Body of pancreas (tissue), 4 donors: ENCODE data around the gene MYOM1. TPM values are rescaled to one million over a fixed set of nuclear protein-coding genes. Genes with fewer than 3 reads are reported as not detected.

Experiments used
- ATAC-seq: fragments of 150-250 bp; one replicate; pipeline ENCODE4 v1.9.1; 2016
- DNase-seq, 4 donors: peaks; one replicate each; pipeline ENCODE4 v3.0.0-alpha.2; 2019
- H3K27ac ChIP-seq, 4 donors: fragments of 200-600 bp; sonication (generic); 1 replicate in 3 of 4; 2 replicates in 1 of 4; pipeline versions ENCODE4 v1.5.1 to v1.6.1; 2016 to 2019; ENCODE audit warnings: mild to moderate bottlenecking in 1 of 4, mixed read lengths in 1 of 4, moderate library complexity in 1 of 4
- H3K27me3 ChIP-seq, 2 donors: fragments of 200-600 bp; sonication (generic); one replicate each; pipeline ENCODE4 v1.6.0; 2016; ENCODE audit warnings: mild to moderate bottlenecking in 1 of 2
- H3K36me3 ChIP-seq, 2 donors: fragments of 200-600 bp; sonication (generic); replicated peaks in 1 of 2; 2 replicates each; pipeline ENCODE4 v1.5.1; 2016; ENCODE audit warnings: low read depth in 2 of 2; ENCODE audit not compliant: insufficient read depth in 1 of 2
- H3K4me1 ChIP-seq: fragments of 200-600 bp; sonication (generic); one replicate; pipeline ENCODE4 v1.6.0; 2016
- H3K4me3 ChIP-seq, 2 donors: fragments of 200-600 bp; sonication (generic); 1 replicate in 1 of 2; 2 replicates in 1 of 2; pipeline ENCODE4 v1.5.1; 2016 to 2019
- H3K9me3 ChIP-seq, 3 donors: fragments of 200-600 bp; sonication (generic); 1 replicate in 2 of 3; 2 replicates in 1 of 3; pipeline ENCODE4 v1.5.1; 2016
- POLR2A ChIP-seq, 3 donors: fragments of 450-650 bp; IDR thresholded peaks; one replicate each; pipeline ENCODE4 v1.6.1; 2016; ENCODE audit warnings: antibody characterized with exemption in 3 of 3, mild to moderate bottlenecking in 2 of 3
- WGBS, 2 donors: methylation state at CpG; one replicate each; pipeline ENCODE4 v1.1.5; 2017; 5-methylcytosine and 5-hydroxymethylcytosine counted together
- intact Hi-C: fragments of 100-400 bp; cut with DNase I; formaldehyde crosslinking; loops from one replicate; pipeline ENCODE4 v1.15.1; 2023
- total RNA-seq, 2 donors: library from RNA; depleted of rRNA; stranded (reverse); fragments of >200 nt; gene quantifications; one replicate each; pipeline ENCODE4 v1.1.0, GENCODE V29; 2016
- TF ChIP-seq, protein P1 (sequence below), 7 experiments: fragments of 450-650 bp in 4 of 7; fragments of 200-600 bp in 3 of 7; sonication (generic) in 3 of 7; IDR thresholded peaks; one replicate each; pipeline ENCODE4 v1.5.1; 2016 to 2019; ENCODE audit warnings: antibody characterized with exemption in 7 of 7

MYOM1 gene
- total RNA-seq, 2 donors from 2014 or later: 10.9 to 21.8 TPM

DNA sequence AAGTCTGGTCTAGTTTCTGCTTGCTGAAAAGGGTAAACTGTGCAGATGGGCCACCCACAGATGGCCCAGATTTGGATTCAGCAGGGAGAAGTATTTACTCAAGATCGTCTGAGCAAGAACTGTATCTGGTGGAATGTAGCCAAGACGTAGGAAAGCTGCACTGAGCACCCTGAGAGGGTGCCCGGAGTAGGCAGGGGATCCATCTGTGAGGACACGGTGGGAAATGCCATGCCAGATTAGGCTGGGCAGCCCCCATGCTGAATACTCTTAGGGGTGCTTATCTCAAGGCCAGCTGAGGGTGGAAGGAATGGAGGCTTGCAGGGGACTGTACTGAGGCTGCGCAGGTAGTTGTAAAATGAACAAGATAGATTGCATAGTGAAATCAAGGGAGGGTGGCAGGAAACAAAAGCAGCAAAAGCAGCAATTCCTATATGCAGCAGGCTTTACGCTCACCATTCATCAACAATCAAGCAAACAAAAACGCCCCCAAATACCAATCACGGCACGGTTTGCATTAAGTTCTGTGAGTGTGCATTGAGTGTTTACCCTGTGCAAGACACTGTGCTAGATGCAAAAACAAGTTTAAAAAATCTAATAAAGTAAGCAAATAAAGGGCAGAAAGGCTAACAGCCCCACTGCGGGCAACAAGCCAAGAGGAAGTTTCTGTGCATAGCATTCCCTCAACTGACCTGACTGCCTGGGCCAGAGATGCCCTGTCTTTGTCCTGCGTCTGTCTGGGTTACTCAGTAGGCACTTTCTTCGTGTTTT, 174.7 kb downstream of the MYOM1 start:
- intact Hi-C loops: no loop called here
- DNase-seq (peak; percentile 73 to 87 (median 82)), ATAC-seq (peak; percentile 85)
- peak overlapping the region in 3 of 4 donors; percentile 44 to 77 (median 76) for H3K27ac ChIP-seq
- H3K9me3 ChIP-seq: no peaks in the 10 kb centered on the region
- WGBS, 2 donors: 8 to 15% methylated on average over 12 of the region's 12 CpGs
- H3K4me1 ChIP-seq: peaks cover 14% of the 10 kb centered on the region
- H3K4me3 ChIP-seq: no peak overlapping the region
- TF ChIP-seq POLR2A (IDR thresholded peaks at IDR 0.05): no peak
- TF ChIP-seq, protein P1, sequence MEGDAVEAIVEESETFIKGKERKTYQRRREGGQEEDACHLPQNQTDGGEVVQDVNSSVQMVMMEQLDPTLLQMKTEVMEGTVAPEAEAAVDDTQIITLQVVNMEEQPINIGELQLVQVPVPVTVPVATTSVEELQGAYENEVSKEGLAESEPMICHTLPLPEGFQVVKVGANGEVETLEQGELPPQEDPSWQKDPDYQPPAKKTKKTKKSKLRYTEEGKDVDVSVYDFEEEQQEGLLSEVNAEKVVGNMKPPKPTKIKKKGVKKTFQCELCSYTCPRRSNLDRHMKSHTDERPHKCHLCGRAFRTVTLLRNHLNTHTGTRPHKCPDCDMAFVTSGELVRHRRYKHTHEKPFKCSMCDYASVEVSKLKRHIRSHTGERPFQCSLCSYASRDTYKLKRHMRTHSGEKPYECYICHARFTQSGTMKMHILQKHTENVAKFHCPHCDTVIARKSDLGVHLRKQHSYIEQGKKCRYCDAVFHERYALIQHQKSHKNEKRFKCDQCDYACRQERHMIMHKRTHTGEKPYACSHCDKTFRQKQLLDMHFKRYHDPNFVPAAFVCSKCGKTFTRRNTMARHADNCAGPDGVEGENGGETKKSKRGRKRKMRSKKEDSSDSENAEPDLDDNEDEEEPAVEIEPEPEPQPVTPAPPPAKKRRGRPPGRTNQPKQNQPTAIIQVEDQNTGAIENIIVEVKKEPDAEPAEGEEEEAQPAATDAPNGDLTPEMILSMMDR (IDR thresholded peaks at IDR 0.05): no peak
- H3K27me3 ChIP-seq: no peaks in the 10 kb centered on the region
- no peaks in the 10 kb centered on the region for H3K36me3 ChIP-seq

GRCh38 chr18:3042379-3042778, 177.4 kb downstream of the MYOM1 start:
- TF ChIP-seq, protein P1 (IDR thresholded peaks at IDR 0.05): no peak
- no peak for TF ChIP-seq POLR2A (IDR thresholded peaks at IDR 0.05)

GRCh38 chr18:3041843-3042242, 177.9 kb downstream of the MYOM1 start:
- 85 to 92% methylated on average over 5 of the region's 5 CpGs for WGBS, 2 donors
- Histone ChIP-seq H3K4me1 (peaks cover 14% of the 10 kb centered on the region), H3K27me3 (no peaks in the 10 kb centered on the region), H3K4me3 (no peak overlapping the region), H3K27ac (no peak overlapping the region), H3K9me3 (no peaks in the 10 kb centered on the region), H3K36me3 (no peaks in the 10 kb centered on the region)
- no peak for ATAC-seq
- TF ChIP-seq, protein P1 (IDR thresholded peaks at IDR 0.05): no peak
- DNase-seq: no peak
- intact Hi-C loops: no loop called here

More at GRCh38 chr18:3042379-3042778, 177.4 kb downstream of the MYOM1 start:
- no peak overlapping the region for H3K4me3 ChIP-seq
- H3K36me3 ChIP-seq: no peaks in the 10 kb centered on the region
- intact Hi-C loops: no loop called here
- DNase-seq: no peak
- no peaks in the 10 kb centered on the region for H3K27me3 ChIP-seq
- no peak for ATAC-seq
- no peak overlapping the region for H3K27ac ChIP-seq
- peaks cover 14% of the 10 kb centered on the region for H3K4me1 ChIP-seq
- WGBS, 2 donors: 56 to 62% methylated on average over 2 of the region's 2 CpGs
- H3K9me3 ChIP-seq: no peaks in the 10 kb centered on the region

- Histone ChIP-seq H3K27ac (no peak overlapping the region), H3K4me1 (peaks cover 14% of the 10 kb centered on the region), H3K36me3 (no peaks in the 10 kb centered on the region), H3K9me3 (no peaks in the 10 kb centered on the region), H3K27me3 (no peaks in the 10 kb centered on the region), H3K4me3 (no peak overlapping the region)
- intact Hi-C loops: no loop called here
- ATAC-seq (no peak), DNase-seq (no peak)
- no peak for TF ChIP-seq POLR2A (IDR thresholded peaks at IDR 0.05)
- TF ChIP-seq, protein P1 (IDR thresholded peaks at IDR 0.05): no peak
- whole genome bisulfite sequencing, 2 donors: 85 to 86% methylated on average over 8 of the region's 8 CpGs
Measured at GRCh38 chr18:3040881-3041280, 178.9 kb downstream of the MYOM1 start.

DNA sequence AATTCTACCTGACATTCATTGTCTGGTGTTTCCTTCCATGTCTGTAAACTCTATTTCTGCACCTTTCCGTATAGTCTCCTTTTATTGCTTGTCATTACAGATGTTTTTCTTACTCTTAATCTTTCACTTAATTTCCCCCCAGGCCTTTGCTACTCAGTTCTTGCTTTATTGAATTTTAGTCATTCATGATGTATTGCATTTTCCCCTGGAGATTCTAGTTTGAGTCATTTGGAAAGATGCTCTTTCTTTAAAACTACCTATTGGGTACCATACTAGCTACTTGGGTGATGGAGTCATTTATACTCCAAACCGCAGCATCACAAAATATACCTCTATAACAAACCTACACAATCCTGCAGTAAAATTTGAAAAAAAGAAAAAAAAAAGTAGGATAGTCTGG, 179.6 kb downstream of the MYOM1 start:
- Histone ChIP-seq H3K27ac (no peak overlapping the region), H3K4me1 (peaks cover 7% of the 10 kb centered on the region), H3K27me3 (no peaks in the 10 kb centered on the region), H3K36me3 (no peaks in the 10 kb centered on the region), H3K9me3 (no peaks in the 10 kb centered on the region), H3K4me3 (no peak overlapping the region)
- WGBS, 2 donors: 93 to 95% methylated on average over 2 of the region's 2 CpGs
- TF ChIP-seq, protein P1 (IDR thresholded peaks at IDR 0.05): no peak
- intact Hi-C loops: no loop called here
- ATAC-seq: no peak
- DNase-seq: no peak
